Activated CD8-positive, alpha-beta memory T cell treated with anti-CD3 and anti-CD28 coated beads for 24 hours (primary cell): ENCODE results near the gene STAT3.
A peak's percentile ranks its signal among the peaks of the same experiment; 100 is the strongest.
"Not testable (repeated sequence)": the region's sequence is repeated elsewhere in the genome, so short reads cannot be mapped to it uniquely, and the experiment has no call there.

Source experiments
- DNase-seq: peaks from one replicate; pipeline ENCODE4 v3.0.0-alpha.2; 2020

STAT3 gene

DNA sequence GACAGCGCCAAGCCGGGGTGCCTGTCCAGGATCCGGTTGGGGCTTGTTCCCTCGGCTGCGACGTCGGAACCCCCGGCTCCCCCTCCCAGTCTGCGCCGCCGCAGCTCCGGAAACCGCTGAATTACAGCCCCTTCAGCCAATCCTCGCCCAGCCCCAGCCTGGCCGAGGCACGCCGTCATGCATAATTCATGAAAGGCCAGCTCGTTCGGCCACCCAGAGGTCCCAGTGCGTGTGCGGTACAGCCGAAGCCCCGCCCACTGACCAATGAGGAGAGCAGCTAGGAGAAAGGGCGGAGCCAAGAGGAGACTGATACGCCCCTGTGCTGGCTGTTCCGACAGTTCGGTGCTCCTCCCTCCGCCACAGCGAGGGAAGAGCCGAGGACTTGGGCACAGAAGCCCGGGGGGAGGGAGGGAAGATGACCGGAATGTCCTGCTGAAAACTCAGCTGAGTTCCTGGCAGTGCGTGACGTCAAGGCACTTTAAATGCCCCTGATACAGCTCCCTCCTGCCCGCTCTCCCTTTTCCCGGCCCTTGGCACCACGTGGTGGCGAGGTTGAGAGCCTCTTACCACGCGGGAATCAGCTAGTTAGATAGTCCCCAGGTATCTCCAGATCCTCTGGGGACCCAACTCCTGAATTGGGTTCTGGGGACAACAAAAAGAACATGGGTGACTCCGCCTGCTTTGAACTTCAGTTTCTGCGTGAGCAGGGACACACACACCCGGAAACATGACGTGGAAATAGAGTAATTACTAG, at the start of gene STAT3:
TSS of gene STAT3 (minus strand) at position 62 of the 754 bp plus-strand sequence. CDS start 39,926 bp downstream, outside the sequence.
- DNase-seq: peak; percentile 100

DNA sequence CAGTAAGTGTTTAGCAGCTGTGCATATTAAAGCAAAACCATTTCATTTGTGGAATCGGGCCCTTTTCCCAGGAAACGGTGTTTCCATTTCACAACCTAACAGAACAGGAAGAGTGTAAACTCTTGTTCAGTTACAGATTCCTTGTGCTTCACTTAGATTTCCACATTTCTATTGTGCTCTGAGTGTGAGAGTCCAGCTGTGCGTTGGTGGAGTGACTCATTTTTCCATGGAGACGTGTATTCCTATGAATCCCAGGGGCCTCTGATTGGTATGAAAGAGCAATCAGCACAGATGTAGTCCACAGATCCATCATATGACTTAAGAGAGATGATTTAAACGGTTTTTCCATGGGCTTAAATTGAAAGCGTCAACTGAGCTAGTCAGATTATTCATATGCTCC, 48.1 kb upstream of the STAT3 start:
- no peak for DNase-seq

DNA sequence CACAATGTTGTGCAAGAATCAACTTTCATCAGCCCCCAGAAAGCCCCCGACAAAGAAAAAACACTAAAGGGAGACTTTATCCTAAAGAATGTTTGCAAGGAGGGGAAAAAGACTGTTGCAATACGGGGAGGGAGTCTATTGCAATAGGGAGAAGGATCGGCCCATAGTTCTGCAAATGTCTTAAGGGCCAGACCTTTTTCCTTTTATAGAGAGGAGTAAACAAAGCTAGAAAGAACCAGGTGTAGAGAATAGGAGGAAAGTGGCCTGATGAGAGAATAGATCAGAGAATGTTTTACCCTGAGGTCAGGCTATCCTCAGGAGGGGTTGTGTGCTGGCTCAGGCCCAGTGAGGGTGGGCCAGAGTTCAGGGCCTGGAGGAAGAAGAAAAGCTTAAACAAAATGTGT, 43.5 kb upstream of the STAT3 start:
- no peak for DNase-seq

DNA sequence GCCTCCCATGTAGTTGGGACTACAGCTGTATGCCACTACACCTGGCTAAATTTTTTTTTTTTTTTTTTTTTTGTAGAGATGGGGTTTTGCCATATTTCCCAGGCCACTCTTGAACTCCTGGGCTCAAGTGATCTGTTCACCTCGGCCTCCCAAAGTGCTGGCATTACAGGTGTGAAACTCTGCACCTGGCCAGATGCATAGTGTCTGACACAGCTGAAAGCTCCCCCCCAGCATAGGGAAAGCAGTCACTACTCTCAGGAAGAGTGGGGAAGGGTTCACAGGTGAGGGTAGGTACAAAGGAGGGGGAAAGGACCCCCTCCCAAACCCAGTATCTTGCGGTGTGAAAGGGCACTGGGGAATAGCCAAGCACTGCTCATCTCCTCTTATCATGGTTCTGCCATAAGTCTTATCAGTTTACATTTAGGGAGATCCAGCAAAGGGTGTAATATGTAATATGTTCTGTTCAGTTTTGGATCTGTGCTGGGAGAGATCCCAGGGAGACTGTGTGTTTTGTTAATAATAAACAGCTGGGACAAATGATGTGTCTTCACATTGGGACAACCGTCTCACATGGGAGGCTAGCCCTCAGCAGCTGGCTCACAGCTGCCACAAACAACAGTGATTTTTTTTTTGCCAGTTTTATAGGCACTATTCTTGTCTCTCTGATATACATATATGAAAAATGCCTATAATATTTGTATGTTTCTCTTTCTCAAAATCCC, 41.6 kb upstream of the STAT3 start:
- no peak for DNase-seq

DNA sequence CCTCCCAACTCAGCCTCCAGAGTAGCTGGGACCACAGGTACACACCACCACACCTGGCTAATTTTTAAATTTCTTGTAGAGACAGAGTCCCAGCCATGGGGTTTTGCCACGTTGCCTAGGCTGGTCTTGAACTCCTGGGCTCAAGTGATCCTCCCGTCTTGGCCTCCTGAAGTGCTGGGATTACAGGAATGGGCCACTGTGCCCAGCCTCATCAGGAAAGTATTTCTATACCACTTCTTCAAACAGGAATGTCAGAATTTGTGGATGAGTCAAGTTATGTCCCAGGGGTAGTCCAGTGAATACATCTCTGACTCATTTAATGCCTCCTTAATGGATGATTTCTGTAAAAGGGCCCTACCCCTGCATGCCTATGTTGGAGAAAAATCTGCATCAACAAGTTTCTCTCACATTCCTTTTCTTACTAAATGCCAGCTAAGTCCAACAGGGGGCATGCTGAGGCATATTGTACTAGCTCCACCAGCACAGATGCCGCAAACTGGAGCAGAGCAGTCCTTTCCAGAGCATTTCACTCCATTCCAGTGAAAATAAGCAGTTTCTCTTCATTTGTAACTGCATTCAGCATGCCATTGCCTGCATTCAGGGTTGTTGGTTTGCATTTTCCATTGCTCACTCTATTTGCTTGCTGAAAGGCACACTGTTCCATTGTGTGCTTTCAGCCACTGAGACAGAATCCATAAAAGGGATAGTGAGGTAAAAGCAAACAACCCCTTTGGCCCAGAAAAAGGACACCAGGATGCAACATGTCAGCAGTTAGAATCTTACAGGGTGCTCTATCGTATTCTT, 40.1 kb upstream of the STAT3 start:
- DNase-seq: no peak

DNA sequence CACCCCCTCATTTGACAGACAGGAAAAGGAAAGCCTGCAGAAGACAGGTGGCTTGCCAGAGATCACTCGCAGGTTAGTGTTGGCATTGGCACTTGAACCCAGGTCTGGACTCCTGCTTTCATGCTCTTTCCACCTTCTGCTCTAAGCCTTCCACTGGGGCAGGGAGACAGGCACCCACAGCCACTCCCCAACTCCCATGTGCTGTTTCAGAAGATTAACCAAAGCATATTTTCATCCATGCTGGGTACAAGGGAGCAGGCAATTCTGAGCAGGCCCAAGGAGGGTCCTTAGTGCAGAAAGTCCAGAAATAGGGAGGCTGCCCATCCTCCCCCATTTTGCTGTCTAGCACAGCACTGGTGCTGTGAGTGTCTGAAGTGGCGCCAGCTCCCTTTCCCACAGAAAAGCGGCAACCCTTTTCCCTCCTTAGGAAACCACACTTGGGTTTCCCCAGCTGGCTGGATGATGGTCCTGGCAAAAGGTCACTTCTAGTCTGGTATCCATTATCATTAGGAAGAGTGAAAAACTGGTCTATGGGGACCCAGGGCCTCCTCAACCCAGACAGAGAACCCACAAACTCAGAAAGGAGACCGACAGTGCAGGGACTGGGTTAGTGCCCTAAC, 36.9 kb upstream of the STAT3 start:
- DNase-seq: no peak

DNA sequence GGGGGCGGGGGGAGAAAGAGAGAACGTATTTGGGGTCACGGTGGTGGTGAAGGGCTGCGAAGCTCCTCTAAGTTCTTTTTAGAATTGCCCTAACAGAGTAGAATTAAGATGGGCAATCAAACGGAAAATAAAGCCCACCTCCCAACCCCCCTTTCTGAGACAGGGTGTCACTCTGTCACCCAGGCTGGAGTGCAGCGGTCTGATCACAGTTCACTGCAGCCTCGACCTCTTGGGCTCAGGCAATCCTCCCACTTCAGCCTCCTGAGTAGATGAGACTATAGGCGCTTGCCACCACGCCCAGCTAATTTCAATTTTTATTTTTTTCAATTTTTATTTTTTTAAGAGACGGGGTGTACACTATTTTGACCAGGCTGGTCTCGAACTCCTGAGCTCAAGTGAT, 35.5 kb upstream of the STAT3 start:
- no peak for DNase-seq

DNA sequence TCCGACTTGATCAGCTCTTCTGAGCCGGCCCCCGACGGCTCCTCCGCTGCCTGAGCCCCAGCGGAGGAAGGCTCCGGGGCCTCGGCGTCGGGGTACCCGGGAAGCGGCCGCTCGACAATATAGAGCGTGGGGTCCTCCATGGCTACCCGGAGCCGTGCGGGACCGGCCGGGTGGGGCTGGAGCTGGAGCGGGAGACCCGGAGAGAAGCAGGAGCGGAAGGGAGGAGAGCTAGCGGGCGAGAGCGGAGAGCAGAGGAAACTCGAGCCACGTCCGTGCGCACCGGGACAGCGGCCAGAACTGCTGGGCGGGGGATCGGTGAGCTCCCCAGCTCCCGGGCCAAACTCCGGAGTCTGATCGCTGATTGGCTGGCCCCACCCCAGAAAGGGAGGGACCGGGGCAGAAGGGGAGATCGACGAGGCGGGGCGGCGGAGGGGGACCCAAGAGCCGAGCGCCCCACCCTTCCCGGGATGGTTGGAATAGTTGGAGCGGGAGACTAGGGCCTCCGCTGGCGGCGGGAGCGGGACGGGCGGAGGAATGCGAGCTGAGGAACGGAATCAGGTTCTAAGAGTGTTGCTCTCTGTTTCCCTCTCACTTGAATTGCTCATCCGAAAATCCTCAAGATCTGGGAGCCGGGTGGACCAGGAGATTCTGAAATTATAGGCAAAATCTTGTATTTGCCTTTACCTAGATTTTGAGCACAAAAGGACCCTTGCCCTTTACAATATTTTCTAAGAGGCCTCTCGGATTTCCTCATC, 34.9 kb upstream of the STAT3 start, which contains the start of gene CAVIN1:
TSS of gene CAVIN1 (minus strand) at position 299 of the 755 bp plus-strand sequence. CDS start at position 140, 159 bp downstream.
- DNase-seq: no peak

DNA sequence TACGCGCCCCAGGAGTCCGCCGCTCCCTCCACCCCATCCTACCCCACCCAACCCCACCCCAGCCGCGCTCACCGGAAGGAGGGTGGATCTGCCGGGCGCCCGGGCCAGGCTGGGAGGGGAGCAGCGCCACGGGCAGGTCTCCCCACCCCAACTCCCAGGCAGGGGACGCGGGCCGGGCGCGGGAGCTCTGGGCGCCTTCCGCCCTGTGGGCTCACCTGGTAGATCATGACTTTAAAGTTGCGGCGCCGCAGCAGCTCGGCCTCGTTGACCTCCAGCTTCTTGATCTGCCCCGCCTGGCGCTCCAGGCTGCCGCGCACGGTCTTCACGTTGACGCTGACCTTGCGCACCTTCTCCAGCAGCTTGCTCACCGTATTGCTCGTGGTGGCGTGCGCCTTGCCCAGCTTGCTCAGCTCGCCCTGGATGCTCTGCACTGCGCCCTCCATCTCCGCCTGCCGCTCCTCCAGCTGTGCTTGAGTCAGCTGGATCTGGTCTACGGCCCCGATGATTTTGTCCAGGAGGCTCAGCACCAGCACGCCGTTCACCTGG, 34.2 kb upstream of the STAT3 start:
- DNase-seq: peak; percentile 75

DNA sequence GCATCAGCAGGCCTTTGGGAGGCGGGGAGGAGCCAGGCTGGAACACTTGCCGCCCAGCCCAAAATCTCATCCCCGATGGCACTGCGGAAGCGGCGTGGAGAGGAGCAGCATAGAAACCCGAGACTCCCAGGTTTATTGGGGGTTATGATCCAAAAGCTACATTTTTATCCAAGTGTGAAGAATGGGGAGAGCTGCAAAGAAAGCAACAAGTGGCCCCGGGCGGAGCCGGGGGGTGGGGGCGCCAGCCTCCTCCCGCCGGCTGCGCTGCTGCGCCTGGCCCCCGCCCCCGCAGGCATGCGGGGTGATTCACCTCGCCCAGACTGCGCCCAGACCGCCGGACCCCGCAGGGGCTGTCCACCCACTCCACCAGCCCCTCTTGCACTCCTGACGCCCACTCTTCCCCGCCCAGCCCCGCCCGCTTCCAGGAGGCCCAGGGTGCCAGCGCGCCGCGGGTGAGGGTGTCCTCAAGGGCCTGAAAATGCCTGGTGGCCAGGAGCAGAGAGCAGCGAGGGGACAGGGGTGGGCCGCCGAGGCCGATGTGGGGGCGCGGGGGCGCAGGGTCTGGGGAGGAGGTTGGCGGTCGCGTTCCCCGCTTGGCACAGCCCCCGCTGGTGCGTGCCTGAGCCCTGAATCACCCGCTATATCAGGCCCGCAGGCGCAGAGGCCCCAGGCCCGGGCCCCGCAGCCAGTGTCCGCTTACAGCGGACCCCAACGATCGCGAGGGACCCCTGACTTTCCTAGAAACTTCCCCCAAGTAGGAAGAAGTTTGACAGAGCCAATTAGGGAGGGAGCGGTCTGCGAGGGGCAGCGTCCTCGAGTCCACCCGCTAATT, 33.5 kb upstream of the STAT3 start:
- no peak for DNase-seq

DNA sequence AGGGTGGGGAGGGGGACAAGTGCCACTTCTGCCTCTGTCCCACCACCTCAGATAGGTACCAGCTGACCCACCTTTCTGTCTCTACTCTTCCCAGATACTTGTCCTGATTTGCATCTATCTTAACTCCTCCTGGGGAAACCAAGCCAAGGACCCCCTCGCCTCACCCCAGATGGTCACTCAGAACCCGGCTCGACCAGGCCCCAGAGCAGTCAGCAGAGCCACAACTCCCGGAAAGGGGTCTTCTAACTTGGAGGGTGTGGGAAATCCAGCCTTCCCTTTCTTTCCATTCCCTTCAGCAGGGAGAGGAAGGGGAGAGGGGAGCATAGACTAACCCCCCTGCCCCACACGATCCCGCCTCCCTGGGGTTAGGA, 32.9 kb upstream of the STAT3 start:
- DNase-seq: no peak

DNA sequence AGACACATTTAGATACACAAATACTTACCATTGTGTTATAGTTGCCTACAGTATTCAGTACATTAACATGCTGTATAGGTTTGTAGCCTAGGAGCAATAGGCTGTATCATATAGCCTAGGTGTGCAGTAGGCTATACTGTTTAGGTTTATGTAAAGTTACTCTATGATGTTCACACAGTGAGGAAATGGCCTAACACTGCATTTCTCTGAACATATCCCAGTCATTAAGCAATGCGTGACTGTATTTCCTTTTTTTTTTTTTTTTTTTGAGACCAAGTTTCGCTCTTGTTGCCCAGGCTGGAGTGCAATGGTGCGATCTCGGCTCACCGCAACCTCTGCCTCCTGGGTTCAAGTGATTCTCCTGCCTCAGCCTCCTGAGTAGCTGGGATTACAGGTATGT, 29.7 kb upstream of the STAT3 start:
- not testable (repeated sequence) for DNase-seq

DNA sequence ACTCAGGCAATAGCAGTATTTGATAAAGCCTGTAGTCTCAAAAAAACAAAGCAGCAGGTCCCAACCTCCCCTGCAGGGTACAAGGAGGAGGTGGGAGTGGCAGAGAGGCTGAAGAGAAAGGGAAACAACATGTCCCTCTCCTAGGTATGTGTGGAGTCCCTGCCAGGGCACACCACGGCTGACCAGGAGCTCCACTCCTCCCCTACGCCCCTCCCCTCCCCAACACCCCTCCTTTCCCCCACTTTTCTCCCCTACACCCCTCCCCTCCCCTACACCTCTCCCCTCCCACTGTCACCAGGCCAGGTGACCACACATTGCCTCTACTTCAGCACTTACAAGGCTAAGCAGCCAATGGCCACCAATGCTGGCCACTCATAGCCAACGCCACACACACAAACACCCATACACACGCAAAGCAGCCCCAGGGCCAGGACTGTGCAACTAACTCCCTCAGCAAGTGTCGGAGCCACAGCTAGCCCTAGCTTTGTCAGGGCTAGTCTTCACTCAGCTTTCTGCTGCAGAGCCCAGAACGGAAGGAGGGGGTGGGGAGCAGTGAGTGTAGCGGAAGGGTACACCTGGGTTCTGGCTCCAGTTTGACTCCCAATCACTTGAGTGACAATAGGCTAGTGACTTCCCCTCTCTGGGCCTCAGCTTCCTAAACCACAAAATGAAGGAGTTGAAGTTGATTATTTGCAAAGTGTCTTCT, 26.6 kb upstream of the STAT3 start:
- peak; percentile 73 for DNase-seq

DNA sequence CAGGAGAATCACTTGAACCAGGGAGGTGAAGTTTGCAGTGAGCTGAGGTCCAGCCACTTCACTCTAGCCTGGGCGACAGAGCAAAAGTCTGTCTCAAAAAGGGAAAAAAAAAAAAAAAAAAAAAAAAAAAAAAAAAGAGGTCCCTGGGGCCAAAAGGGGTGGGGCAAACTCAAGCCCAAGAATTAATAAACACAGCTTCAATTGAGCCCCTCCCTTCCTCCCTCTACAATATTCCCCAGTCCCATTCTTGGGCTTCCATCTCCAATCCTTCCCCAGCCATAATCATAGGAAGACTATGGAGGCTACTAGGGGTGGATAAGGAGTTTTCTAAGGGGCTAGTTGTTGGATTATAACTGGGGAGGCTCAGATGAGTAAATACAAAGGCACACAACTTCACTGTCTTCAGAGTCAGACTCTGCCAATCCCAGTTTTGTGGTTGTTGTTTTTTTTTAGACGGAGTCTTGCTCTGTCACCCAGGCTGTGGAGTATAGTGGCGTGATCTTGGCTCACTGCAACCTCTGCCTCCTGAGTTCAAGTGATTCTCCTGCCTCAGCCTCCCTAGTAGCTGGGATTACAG, 25.3 kb upstream of the STAT3 start:
- no peak for DNase-seq

DNA sequence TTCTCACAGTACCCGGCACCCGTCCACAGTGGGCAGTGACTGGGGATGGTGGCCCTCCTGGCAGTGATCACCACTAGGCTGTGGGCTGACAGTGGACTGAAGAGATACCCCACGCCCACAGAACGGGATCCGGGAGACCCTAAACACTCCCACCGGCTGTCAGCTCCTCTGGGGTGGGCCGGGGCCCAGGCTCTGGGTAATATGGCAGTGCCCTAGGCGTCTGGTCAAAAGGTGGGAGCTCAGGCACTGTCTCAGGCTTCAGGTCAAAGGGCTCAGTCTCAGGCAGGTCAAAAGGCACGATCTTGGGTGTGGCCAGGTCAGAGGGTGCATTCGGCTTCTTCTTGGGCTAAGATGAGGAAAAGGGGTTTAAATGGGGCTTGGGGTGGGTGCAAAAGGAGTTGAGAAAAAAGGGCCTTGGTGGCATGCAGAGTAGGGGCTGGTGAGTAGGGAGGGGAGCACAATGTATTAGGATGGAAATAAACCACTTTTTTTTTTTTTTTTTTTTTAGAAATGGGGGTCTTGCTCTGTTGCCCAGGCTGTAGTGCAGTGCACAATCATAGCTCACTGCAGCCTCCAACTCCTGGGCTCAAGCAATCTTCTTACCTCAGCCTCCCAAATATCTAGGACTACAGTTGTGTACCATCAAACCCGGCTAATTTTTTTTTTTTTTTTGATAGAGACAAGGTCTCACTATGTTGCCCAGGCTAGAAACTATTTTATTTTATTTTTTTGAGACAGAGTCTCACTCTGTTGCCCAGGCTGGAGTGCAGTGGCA, 23.9 kb upstream of the STAT3 start:
- DNase-seq: no peak

DNA sequence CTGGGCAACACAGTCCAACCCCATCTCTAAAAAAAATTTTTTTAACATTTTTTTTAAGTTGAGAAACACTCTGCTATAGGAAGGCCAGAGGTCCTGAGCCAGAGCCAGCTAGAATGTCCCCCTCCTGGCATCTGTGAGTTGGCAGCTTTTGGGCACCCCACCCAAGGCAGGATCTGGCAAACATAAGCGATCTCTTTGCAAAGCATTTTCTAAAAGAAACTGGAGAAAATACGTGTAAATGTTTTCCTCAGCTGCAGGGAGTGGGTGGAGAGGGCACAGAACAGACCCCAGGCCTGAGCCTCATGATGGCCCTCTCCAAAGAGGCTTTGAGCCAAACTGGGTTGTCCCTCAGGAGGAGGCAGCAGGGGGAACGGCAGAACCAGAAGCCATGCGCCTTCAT, 23.1 kb upstream of the STAT3 start:
- DNase-seq: no peak

DNA sequence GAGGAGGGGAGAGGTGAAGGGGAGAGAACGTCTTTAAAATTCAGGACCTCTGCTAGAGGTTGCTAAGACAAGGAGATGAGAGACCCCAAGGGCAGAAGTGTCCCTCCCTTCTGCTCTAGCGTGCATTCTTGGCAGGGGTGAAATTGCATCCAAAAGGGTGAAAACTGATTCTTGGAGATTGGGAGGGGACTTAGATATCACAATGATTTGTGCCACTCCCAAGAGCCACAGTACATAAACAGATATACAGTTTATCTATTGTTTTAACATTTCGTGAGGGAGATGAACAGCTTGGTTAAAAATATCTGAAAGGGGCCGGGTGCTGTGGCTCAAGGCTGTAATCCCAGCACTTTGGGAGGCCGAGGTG, 22.1 kb upstream of the STAT3 start:
- no peak for DNase-seq

DNA sequence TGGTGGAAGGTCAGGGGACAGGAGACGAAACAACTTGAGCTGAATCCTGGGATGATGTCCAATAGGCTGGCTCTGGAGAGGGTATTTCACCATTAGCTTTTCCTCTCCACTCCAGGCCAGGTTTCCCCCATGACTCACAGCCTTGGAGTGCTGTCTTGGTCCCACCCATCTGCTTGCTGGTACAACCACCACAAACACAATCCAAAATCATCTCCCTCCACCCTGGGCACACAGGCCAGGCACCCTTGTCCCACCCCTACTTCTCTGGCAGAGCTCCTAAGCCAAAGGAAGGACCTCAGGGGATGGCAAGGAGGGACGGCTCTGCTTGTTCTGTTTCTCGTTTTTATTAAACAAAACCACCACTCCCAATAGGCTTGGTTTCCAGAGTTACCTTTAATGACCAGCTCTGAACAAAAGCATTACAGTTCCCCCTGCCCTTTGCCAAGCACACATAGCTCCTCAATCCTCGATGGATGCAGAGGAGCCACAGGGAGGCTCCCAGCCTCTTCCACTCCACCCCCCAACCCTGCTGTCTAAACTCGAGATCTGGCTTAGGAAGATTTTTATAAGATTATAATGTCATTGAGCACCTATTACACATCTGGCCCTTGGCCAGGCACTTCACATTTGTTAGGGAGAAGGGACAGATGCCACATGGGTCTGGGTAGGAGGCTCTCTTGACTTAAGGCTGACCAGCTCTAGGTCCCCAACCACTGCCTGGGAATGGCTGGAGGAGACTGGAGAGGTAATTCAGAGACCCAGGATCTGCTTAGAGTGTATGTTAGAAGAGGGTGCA, 21.5 kb upstream of the STAT3 start:
- no peak for DNase-seq
